Epithelial cell of proximal tubule (primary cell): ENCODE measurements around the gene DACH1. TPM values are rescaled to one million over a fixed set of nuclear protein-coding genes. Genes with fewer than 3 reads are reported as not detected.

Experiments used
- DNase-seq: peaks from one replicate; pipeline ENCODE4 v3.0.0-alpha.2; 2011; ENCODE audit warnings: low read depth
- H3K4me3 ChIP-seq: 2 replicates; pipeline ENCODE4 v1.5.1; 2011; ENCODE audit warnings: low read depth, mild to moderate bottlenecking, low read length
- total RNA-seq: library from RNA; depleted of rRNA; stranded (reverse); fragments of >200 nt; gene quantifications from 2 replicates; pipeline ENCODE4 v1.2.3, GENCODE V29; 2015
- TF ChIP-seq, protein P1 (sequence below): conservative IDR thresholded peaks from 2 replicates; pipeline ENCODE4 v1.5.1; 2012; ENCODE audit warnings: low read depth, mild to moderate bottlenecking, low read length

Gene DACH1
- total RNA-seq, 1 donor from 2014 or later = 0.86 TPM

GRCh38 chr13:71485913-71486312 is 381.1 kb downstream of the DACH1 start:
- no peak for DNase-seq
- TF ChIP-seq, protein P1, sequence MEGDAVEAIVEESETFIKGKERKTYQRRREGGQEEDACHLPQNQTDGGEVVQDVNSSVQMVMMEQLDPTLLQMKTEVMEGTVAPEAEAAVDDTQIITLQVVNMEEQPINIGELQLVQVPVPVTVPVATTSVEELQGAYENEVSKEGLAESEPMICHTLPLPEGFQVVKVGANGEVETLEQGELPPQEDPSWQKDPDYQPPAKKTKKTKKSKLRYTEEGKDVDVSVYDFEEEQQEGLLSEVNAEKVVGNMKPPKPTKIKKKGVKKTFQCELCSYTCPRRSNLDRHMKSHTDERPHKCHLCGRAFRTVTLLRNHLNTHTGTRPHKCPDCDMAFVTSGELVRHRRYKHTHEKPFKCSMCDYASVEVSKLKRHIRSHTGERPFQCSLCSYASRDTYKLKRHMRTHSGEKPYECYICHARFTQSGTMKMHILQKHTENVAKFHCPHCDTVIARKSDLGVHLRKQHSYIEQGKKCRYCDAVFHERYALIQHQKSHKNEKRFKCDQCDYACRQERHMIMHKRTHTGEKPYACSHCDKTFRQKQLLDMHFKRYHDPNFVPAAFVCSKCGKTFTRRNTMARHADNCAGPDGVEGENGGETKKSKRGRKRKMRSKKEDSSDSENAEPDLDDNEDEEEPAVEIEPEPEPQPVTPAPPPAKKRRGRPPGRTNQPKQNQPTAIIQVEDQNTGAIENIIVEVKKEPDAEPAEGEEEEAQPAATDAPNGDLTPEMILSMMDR = no peak
- no peak overlapping the region for H3K4me3 ChIP-seq

DNA sequence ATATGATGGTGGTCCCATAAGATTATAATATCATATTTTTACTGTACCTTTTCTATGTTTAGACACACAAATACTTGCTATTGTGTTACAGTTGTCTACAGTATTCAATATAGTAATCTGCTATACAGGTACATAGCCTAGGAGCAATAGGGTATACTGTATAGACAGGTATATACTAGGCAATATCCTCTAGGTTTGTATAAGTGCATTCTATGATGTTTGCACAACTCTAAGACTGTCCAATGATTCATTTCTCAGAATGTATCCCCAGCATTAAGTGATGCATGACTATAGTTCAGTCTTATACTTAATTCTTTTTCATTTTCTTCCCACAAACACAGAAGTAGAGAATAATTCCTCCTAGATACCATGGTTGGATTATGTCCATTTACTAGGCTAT is 383.3 kb downstream of the DACH1 start:
- no peak overlapping the region for H3K4me3 ChIP-seq
- DNase-seq = no peak
- TF ChIP-seq, protein P1 = no peak

- TF ChIP-seq, protein P1 = no peak
- no peak overlapping the region for H3K4me3 ChIP-seq
- DNase-seq = no peak
Measured at GRCh38 chr13:71481501-71481900, 385.5 kb downstream of the DACH1 start.

- H3K4me3 ChIP-seq = no peak overlapping the region
- no peak for DNase-seq
- TF ChIP-seq, protein P1 = no peak
Measured at GRCh38 chr13:71481046-71481445, 386.0 kb downstream of the DACH1 start.

- TF ChIP-seq, protein P1 = peak; percentile 60
- no peak overlapping the region for H3K4me3 ChIP-seq
- DNase-seq = no peak
Measured at GRCh38 chr13:71477735-71478134, 389.3 kb downstream of the DACH1 start.

GRCh38 chr13:71474936-71475335 is 392.1 kb downstream of the DACH1 start:
- no peak overlapping the region for H3K4me3 ChIP-seq
- TF ChIP-seq, protein P1 = no peak
- no peak for DNase-seq

- TF ChIP-seq, protein P1 = no peak
- no peak overlapping the region for H3K4me3 ChIP-seq
- no peak for DNase-seq
Measured at GRCh38 chr13:71469626-71470025, 397.4 kb downstream of the DACH1 start.
